OCI-LY7 (cell line): Measurements from ENCODE around the gene SPAG9. TPM values are rescaled to one million over a fixed set of nuclear protein-coding genes. Genes with fewer than 3 reads are reported as not detected.

Experiments
- BruUV-seq: library from RNA; stranded (reverse); fragments of 400-500 nt; replicated peaks from 2 replicates; lab custom pipeline; 2021; lab: Mats Ljungman, UMichigan
- CTCF ChIA-PET: fragments of 300-600 bp; sonication (Branson Sonifier 250); formaldehyde crosslinking; loops from one replicate; lab custom pipeline; 2022; ENCODE audit warnings: antibody characterized with exemption; ENCODE audit not compliant: unreplicated experiment; lab: Charles Lee
- POLR2A ChIA-PET: fragments of 300-600 bp; sonication (Branson Sonifier 250); formaldehyde crosslinking; loops from one replicate; lab custom pipeline; 2022; ENCODE audit warnings: antibody characterized with exemption; lab: Charles Lee
- DNase-seq: peaks from one replicate; pipeline ENCODE4 v3.0.0-alpha.2; 2015; ENCODE audit warnings: low spot score
- H2AFZ ChIP-seq: fragments of 200-600 bp; sonication (generic), shearing (Covaris generic); 2 replicates; pipeline ENCODE4 v1.6.1; 2014; ENCODE audit warnings: mild to moderate bottlenecking, antibody characterized with exemption, low read length, moderate library complexity
- H3K27ac ChIP-seq: fragments of 200-600 bp; sonication (generic); 2 replicates; pipeline ENCODE4 v1.5.1; 2014; ENCODE audit warnings: mixed run types, low read depth, mild to moderate bottlenecking, moderate library complexity, low read length, inconsistent platforms; ENCODE audit not compliant: poor library complexity, severe bottlenecking
- H3K36me3 ChIP-seq: fragments of 200-600 bp; sonication (generic); 2 replicates; pipeline ENCODE4 v1.6.1; 2014; ENCODE audit warnings: mild to moderate bottlenecking, antibody characterized with exemption, low read length, moderate library complexity, mixed read lengths; ENCODE audit not compliant: insufficient read depth
- H3K4me1 ChIP-seq: fragments of 200-600 bp; sonication (generic); 2 replicates; pipeline ENCODE4 v1.5.1; 2014; ENCODE audit warnings: mild to moderate bottlenecking, low read length; ENCODE audit not compliant: insufficient read depth, poor library complexity, severe bottlenecking
- H3K4me2 ChIP-seq: fragments of 200-600 bp; sonication (generic); 2 replicates; pipeline ENCODE4 v1.6.1; 2014; ENCODE audit warnings: mild to moderate bottlenecking, low read length
- H3K4me3 ChIP-seq: fragments of 200-600 bp; sonication (generic); 2 replicates; pipeline ENCODE4 v1.5.1; 2014; ENCODE audit warnings: mild to moderate bottlenecking, low read depth, low read length; ENCODE audit not compliant: poor library complexity, severe bottlenecking
- H3K79me2 ChIP-seq: fragments of 200-600 bp; sonication (generic); 2 replicates; pipeline ENCODE4 v1.6.1; 2016; ENCODE audit warnings: low read depth, mild to moderate bottlenecking, low read length, moderate library complexity, mixed read lengths; ENCODE audit not compliant: insufficient read depth
- H3K9me2 ChIP-seq: fragments of 200-600 bp; sonication (generic); 2 replicates; pipeline ENCODE4 v1.6.1; 2016; ENCODE audit warnings: mild to moderate bottlenecking, low read length, mixed read lengths; ENCODE audit not compliant: insufficient read depth
- H3K9me3 ChIP-seq: fragments of 200-600 bp; sonication (generic); 2 replicates; pipeline ENCODE4 v1.6.1; 2014; ENCODE audit warnings: mild to moderate bottlenecking, mixed run types, low read length, mixed read lengths
- H4K20me1 ChIP-seq: fragments of 200-600 bp; sonication (generic); 2 replicates; pipeline ENCODE4 v1.6.1; 2014; ENCODE audit warnings: mild to moderate bottlenecking, antibody characterized with exemption, low read length, moderate library complexity, mixed read lengths; ENCODE audit not compliant: insufficient read depth
- EZH2phosphoT487 ChIP-seq: fragments of 200-600 bp; sonication (generic); IDR thresholded peaks from 2 replicates; pipeline ENCODE4 v1.6.1; 2018; ENCODE audit warnings: low read depth, borderline replicate concordance, mild to moderate bottlenecking, mixed run types, antibody characterized with exemption, low read length, moderate library complexity, mixed read lengths
- intact Hi-C: fragments of 100-400 bp; cut with micrococcal nuclease; formaldehyde crosslinking; loops from one replicate; pipeline ENCODE4 v1.10.0; 2022; ENCODE audit not compliant: unreplicated experiment
- total RNA-seq, 2 experiments: library from RNA; depleted of rRNA in 1 of 2; stranded (reverse); fragments of >200 nt in 1 of 2; shearing (Covaris generic) in 1 of 2; gene quantifications; 2 replicates each; pipeline ENCODE4 v1.2.3, GENCODE V29; 2014 to 2022
- TF ChIP-seq, protein P1 (sequence below): fragments of 200-600 bp; sonication (generic); conservative IDR thresholded peaks from 2 replicates; pipeline ENCODE4 v1.5.1; 2014; ENCODE audit warnings: mild to moderate bottlenecking, antibody characterized with exemption, low read length, moderate library complexity, mixed read lengths

SPAG9 gene
- total RNA-seq, 2 experiments from 2014 or later: 75.5 to 78.9 TPM

- TSS peak; percentile 65 for BruUV-seq
- H3K4me1 ChIP-seq: peaks cover 21% of the 10 kb centered on the region
- CTCF ChIA-PET: no interaction called here
- no peaks in the 10 kb centered on the region for H3K9me3 ChIP-seq
- H3K27ac ChIP-seq: peak overlapping the region; percentile 46
- no peak for TF ChIP-seq EZH2phosphoT487
- TF ChIP-seq, protein P1, sequence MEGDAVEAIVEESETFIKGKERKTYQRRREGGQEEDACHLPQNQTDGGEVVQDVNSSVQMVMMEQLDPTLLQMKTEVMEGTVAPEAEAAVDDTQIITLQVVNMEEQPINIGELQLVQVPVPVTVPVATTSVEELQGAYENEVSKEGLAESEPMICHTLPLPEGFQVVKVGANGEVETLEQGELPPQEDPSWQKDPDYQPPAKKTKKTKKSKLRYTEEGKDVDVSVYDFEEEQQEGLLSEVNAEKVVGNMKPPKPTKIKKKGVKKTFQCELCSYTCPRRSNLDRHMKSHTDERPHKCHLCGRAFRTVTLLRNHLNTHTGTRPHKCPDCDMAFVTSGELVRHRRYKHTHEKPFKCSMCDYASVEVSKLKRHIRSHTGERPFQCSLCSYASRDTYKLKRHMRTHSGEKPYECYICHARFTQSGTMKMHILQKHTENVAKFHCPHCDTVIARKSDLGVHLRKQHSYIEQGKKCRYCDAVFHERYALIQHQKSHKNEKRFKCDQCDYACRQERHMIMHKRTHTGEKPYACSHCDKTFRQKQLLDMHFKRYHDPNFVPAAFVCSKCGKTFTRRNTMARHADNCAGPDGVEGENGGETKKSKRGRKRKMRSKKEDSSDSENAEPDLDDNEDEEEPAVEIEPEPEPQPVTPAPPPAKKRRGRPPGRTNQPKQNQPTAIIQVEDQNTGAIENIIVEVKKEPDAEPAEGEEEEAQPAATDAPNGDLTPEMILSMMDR: no peak
- H3K4me2 ChIP-seq: peak overlapping the region; percentile 90
- peaks cover 55% of the 10 kb centered on the region for H3K79me2 ChIP-seq
- DNase-seq: peak; percentile 49
- peak overlapping the region; percentile 91 for H3K4me3 ChIP-seq
- H2AFZ ChIP-seq: peak overlapping the region; percentile 22; the same call in 1 of the 2 replicates
- intact Hi-C loops: no loop called here
- H3K9me2 ChIP-seq: no peaks in the 10 kb centered on the region
- H4K20me1 ChIP-seq: peaks cover 5% of the 10 kb centered on the region; the same call in 1 of the 2 replicates
- peaks cover 45% of the 10 kb centered on the region for H3K36me3 ChIP-seq
- POLR2A ChIA-PET: interaction anchor here (0.9 to 1.7 kb wide), 3 partner anchors 11 to 77 kb away, joined by 3 to 10 read pairs (median 4); partner anchors contain the start of gene SPAG9
Observed at GRCh38 chr17:51154176-51154575, 33.5 kb upstream of the SPAG9 start.

- peak within 1 kb of the TSS; percentile 91 for H3K4me3 ChIP-seq
- peaks cover 50% of the 10 kb centered on the region for H3K79me2 ChIP-seq
- peaks cover 5% of the 10 kb centered on the region; the same call in 1 of the 2 replicates for H4K20me1 ChIP-seq
- H3K27ac ChIP-seq: peak within 1 kb of the TSS; percentile 70
- ChIA-PET POLR2A (interaction anchor here (1.1 to 1.6 kb wide), 2 partner anchors 9 to 33 kb away, joined by 10 to 13 read pairs; partner anchors contain the start of gene SPAG9), CTCF (interaction anchor here (0.5 to 1.3 kb wide), 3 partner anchors 77 to 162 kb away, joined by 3 read pairs; no protein-coding TSS in a partner anchor)
- BruUV-seq: no TSS peak
- peaks cover 38% of the 10 kb centered on the region for H3K36me3 ChIP-seq
- DNase-seq: peak; percentile 99
- no peaks in the 10 kb centered on the region for H3K9me2 ChIP-seq
- H3K4me2 ChIP-seq: peak within 1 kb of the TSS; percentile 90
- TF ChIP-seq EZH2phosphoT487: no peak
- TF ChIP-seq, protein P1: peak; percentile 97
- H2AFZ ChIP-seq: peak within 1 kb of the TSS; percentile 100
- intact Hi-C loops: loop anchor here (1.0 kb wide), 2 partner anchors 33 to 152 kb away; partner anchors contain the start of gene SPAG9
- peaks cover 21% of the 10 kb centered on the region for H3K4me1 ChIP-seq
- H3K9me3 ChIP-seq: no peaks in the 10 kb centered on the region
Observed at GRCh38 chr17:51153210-51154072, 32.8 kb upstream of the SPAG9 start, which contains the start of gene NME1. TSS of gene NME1 (plus strand) at chr17:51153559. CDS start at chr17:51155655, 2,096 bp downstream.
